Left ventricle myocardium inferior (tissue), 1 donor: ENCODE results near the gene TANGO6. TPM values are rescaled to one million over a fixed set of nuclear protein-coding genes. Genes with fewer than 3 reads are reported as not detected.

Experiments used
- DNase-seq: peaks from one replicate; pipeline ENCODE4 v3.0.0-alpha.2; 2020
- H3K27ac ChIP-seq: fragments of 200-600 bp; replicated peaks from 2 replicates; pipeline ENCODE4 v1.8.0; 2021
- H3K27me3 ChIP-seq: fragments of 200-600 bp; 2 replicates; pipeline ENCODE4 v1.8.0; 2021; ENCODE audit warnings: low read depth
- H3K36me3 ChIP-seq: fragments of 200-600 bp; 2 replicates; pipeline ENCODE4 v1.8.0; 2021
- H3K4me1 ChIP-seq: fragments of 200-600 bp; 2 replicates; pipeline ENCODE4 v1.8.0; 2021
- H3K4me3 ChIP-seq: fragments of 200-600 bp; 2 replicates; pipeline ENCODE4 v1.8.0; 2021; ENCODE audit warnings: mild to moderate bottlenecking, moderate library complexity
- H3K9me3 ChIP-seq: fragments of 200-600 bp; replicated peaks from 2 replicates; pipeline ENCODE4 v1.8.0; 2021
- CTCF ChIP-seq: fragments of 200-600 bp; IDR thresholded peaks from 2 replicates; pipeline ENCODE4 v1.8.0; 2021; ENCODE audit warnings: antibody characterized with exemption, mild to moderate bottlenecking, borderline replicate concordance
- intact Hi-C: fragments of 100-400 bp; cut with micrococcal nuclease; formaldehyde crosslinking; loops from one replicate; pipeline ENCODE4 v1.11.0; 2022
- total RNA-seq: library from RNA; stranded (reverse); fragmentation: NEBNext Ultra II Directional; extraction: Animal tissue kit (Norgen Biotek cat#: 25700); gene quantifications from one replicate; pipeline ENCODE4 v1.2.1, GENCODE V29; 2021
- donor health status: DM: no; HTN: yes; CAD: no; lungs with severe emphysema.

The TANGO6 gene
- total RNA-seq, 1 donor from 2014 or later = 10.5 TPM

- no peak for DNase-seq
- H3K4me1 ChIP-seq = peaks cover 25% of the 10 kb centered on the region
- H3K27me3 ChIP-seq = peaks cover 25% of the 10 kb centered on the region
- H3K9me3 ChIP-seq = no peaks in the 10 kb centered on the region
- H3K36me3 ChIP-seq = no peaks in the 10 kb centered on the region
- H3K27ac ChIP-seq = no peak overlapping the region
- intact Hi-C loops = no loop called here
- no peak overlapping the region for H3K4me3 ChIP-seq
- no peak for TF ChIP-seq CTCF
These were observed 250.6 kb downstream of the TANGO6 start for GRCh38 chr16:69093974-69094373.

- Histone ChIP-seq H3K27me3 (peaks cover 25% of the 10 kb centered on the region), H3K4me1 (peaks cover 20% of the 10 kb centered on the region), H3K9me3 (no peaks in the 10 kb centered on the region), H3K27ac (no peak overlapping the region), H3K4me3 (no peak overlapping the region), H3K36me3 (no peaks in the 10 kb centered on the region)
- no peak for TF ChIP-seq CTCF
- no peak for DNase-seq
- intact Hi-C loops = no loop called here
These were observed 251.2 kb downstream of the TANGO6 start for GRCh38 chr16:69094501-69094900.

- intact Hi-C loops = no loop called here
- Histone ChIP-seq H3K27ac (no peak overlapping the region), H3K4me3 (no peak overlapping the region), H3K27me3 (peaks cover 25% of the 10 kb centered on the region), H3K36me3 (no peaks in the 10 kb centered on the region), H3K4me1 (peaks cover 18% of the 10 kb centered on the region), H3K9me3 (no peaks in the 10 kb centered on the region)
- DNase-seq = no peak
- no peak for TF ChIP-seq CTCF
These were observed 251.9 kb downstream of the TANGO6 start for GRCh38 chr16:69095193-69095592.

DNA sequence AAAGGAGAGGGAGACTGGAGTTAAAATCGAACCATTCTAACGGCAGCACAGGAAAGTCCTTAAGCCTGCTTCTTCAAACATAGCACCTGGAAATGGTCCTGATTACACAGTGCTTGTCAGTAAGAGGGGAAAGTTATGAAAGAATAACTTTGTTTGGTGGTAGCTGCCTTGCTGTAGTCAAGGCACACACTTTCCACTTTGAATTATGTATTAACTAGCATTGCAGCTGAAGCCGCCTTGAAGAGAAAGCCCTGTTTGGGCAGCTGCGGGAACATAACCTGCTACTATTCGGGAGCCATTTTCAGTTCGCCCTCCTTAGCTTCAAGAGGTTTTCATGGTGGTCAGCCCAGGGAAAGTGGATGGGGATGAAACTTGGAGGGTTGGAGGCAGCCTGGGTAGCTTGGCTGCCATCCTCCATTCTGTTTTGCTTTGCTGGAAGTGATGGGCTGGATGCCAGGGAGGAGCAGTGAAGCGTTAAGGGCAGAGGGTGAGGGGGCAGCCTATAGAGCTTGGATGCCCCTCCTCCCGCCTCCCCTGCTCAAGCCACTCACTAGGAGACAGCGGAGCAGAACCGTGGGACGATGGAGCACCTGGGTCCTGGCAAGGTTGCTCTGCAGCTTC lies 256.9 kb downstream of the TANGO6 start:
- no peak for DNase-seq
- Histone ChIP-seq H3K36me3 (no peaks in the 10 kb centered on the region), H3K9me3 (no peaks in the 10 kb centered on the region), H3K27me3 (peaks cover 21% of the 10 kb centered on the region), H3K4me3 (no peak overlapping the region), H3K27ac (no peak overlapping the region), H3K4me1 (peaks cover 12% of the 10 kb centered on the region)
- intact Hi-C loops = no loop called here
- no peak for TF ChIP-seq CTCF

GRCh38 chr16:69105501-69106361 lies 262.4 kb downstream of the TANGO6 start, which contains the start of gene HAS3:
TSS of gene HAS3 (plus strand) at chr16:69105653. CDS start at chr16:69109396, 3,743 bp downstream.
- H3K27me3 ChIP-seq = peaks cover 16% of the 10 kb centered on the region
- intact Hi-C loops = no loop called here
- peak; percentile 50 for DNase-seq
- H3K4me3 ChIP-seq = peak within 1 kb of the TSS; percentile 73
- H3K9me3 ChIP-seq = no peaks in the 10 kb centered on the region
- peaks cover 32% of the 10 kb centered on the region for H3K4me1 ChIP-seq
- peaks cover 7% of the 10 kb centered on the region for H3K36me3 ChIP-seq
- peak within 1 kb of the TSS; percentile 11 for H3K27ac ChIP-seq
- TF ChIP-seq CTCF = peak; percentile 28
